ENCODE results near the gene SYNPO2. TPM values are rescaled to one million over a fixed set of nuclear protein-coding genes. Genes with fewer than 3 reads are reported as not detected.

Gene SYNPO2
- total RNA-seq, 1 donor from 2014 or later = 2.9 TPM

GRCh38 chr4:118950929-118951570 is 62.4 kb downstream of the SYNPO2 start:
- Mint-ChIP-seq H3K27me3 (ENCODE audit: unreplicated experiment) (no peaks in the 10 kb centered on the region), H3K4me1 (ENCODE audit: low read depth, unreplicated experiment) (no peaks in the 10 kb centered on the region), H3K36me3 (ENCODE audit: unreplicated experiment) (no peaks in the 10 kb centered on the region), H3K4me3 (ENCODE audit: unreplicated experiment) (no peak overlapping the region), H3K9me3 (ENCODE audit: unreplicated experiment) (no peaks in the 10 kb centered on the region), H3K27ac (ENCODE audit: unreplicated experiment) (no peak overlapping the region)
- TF ChIP-seq CTCF (IDR thresholded peaks at IDR 0.05; ENCODE audit: partially characterized antibody, unreplicated experiment) = no peak
- no peak for DNase-seq

- no peak for DNase-seq
- no peak overlapping the region for H3K4me3 Mint-ChIP-seq (ENCODE audit: unreplicated experiment)
- no peaks in the 10 kb centered on the region for H3K36me3 Mint-ChIP-seq (ENCODE audit: unreplicated experiment)
- no peaks in the 10 kb centered on the region for H3K9me3 Mint-ChIP-seq (ENCODE audit: unreplicated experiment)
- H3K27me3 Mint-ChIP-seq (ENCODE audit: unreplicated experiment) = no peaks in the 10 kb centered on the region
- no peaks in the 10 kb centered on the region for H3K4me1 Mint-ChIP-seq (ENCODE audit: low read depth, unreplicated experiment)
- TF ChIP-seq CTCF (IDR thresholded peaks at IDR 0.05; ENCODE audit: partially characterized antibody, unreplicated experiment) = no peak
- no peak overlapping the region for H3K27ac Mint-ChIP-seq (ENCODE audit: unreplicated experiment)
Measured at GRCh38 chr4:118953276-118953675, 64.6 kb downstream of the SYNPO2 start.

DNA sequence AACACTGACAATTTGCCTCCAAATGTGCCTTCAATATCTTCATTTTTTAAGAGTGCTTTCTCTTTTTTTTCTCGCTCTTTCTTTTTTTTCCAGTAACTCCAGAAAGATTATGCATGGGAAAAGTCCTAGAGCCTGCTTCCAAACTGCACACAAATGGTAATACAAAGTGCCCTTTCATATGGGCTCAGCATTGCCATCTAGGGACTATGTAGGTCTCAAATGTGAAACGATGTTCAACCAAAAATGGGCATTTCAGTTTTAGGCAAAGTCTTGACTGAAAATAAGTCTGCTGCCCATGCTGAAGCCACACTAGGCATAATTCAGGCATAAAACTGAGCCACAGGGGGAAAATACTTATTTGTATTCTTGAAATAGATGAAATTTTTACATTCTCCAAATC is 65.6 kb downstream of the SYNPO2 start:
- DNase-seq = no peak
- Mint-ChIP-seq H3K27me3 (ENCODE audit: unreplicated experiment) (no peaks in the 10 kb centered on the region), H3K4me1 (ENCODE audit: low read depth, unreplicated experiment) (no peaks in the 10 kb centered on the region), H3K27ac (ENCODE audit: unreplicated experiment) (no peak overlapping the region), H3K9me3 (ENCODE audit: unreplicated experiment) (no peaks in the 10 kb centered on the region), H3K36me3 (ENCODE audit: unreplicated experiment) (no peaks in the 10 kb centered on the region), H3K4me3 (ENCODE audit: unreplicated experiment) (no peak overlapping the region)
- TF ChIP-seq CTCF (IDR thresholded peaks at IDR 0.05; ENCODE audit: partially characterized antibody, unreplicated experiment) = no peak

DNA sequence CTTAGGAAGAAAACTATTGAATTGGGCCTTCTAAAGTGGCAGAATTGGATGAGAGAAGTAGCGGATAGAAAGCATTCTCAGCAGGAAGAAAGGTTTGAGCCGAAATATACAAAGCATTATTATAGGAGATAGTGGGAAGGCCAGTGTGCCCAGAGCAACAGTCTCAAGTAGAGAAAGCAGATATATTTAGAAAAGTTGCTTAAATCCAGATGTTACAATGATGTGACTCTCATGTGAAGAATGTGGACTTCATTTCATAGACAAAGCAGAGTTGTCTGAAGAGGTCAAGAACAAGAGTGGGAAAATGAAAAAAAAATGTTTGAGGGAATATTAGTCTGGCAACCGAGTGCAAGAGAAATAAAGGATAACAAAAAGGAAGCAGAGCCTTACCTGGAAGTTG is 66.9 kb downstream of the SYNPO2 start:
- Mint-ChIP-seq H3K9me3 (ENCODE audit: unreplicated experiment) (no peaks in the 10 kb centered on the region), H3K36me3 (ENCODE audit: unreplicated experiment) (no peaks in the 10 kb centered on the region), H3K27ac (ENCODE audit: unreplicated experiment) (no peak overlapping the region), H3K4me1 (ENCODE audit: low read depth, unreplicated experiment) (no peaks in the 10 kb centered on the region), H3K27me3 (ENCODE audit: unreplicated experiment) (no peaks in the 10 kb centered on the region), H3K4me3 (ENCODE audit: unreplicated experiment) (no peak overlapping the region)
- DNase-seq = no peak
- TF ChIP-seq CTCF (IDR thresholded peaks at IDR 0.05; ENCODE audit: partially characterized antibody, unreplicated experiment) = no peak

GRCh38 chr4:118957722-118958445 is 69.2 kb downstream of the SYNPO2 start:
- DNase-seq = no peak
- H3K4me1 Mint-ChIP-seq (ENCODE audit: low read depth, unreplicated experiment) = no peaks in the 10 kb centered on the region
- H3K36me3 Mint-ChIP-seq (ENCODE audit: unreplicated experiment) = no peaks in the 10 kb centered on the region
- H3K27ac Mint-ChIP-seq (ENCODE audit: unreplicated experiment) = no peak overlapping the region
- no peaks in the 10 kb centered on the region for H3K27me3 Mint-ChIP-seq (ENCODE audit: unreplicated experiment)
- H3K9me3 Mint-ChIP-seq (ENCODE audit: unreplicated experiment) = no peaks in the 10 kb centered on the region
- H3K4me3 Mint-ChIP-seq (ENCODE audit: unreplicated experiment) = no peak overlapping the region
- TF ChIP-seq CTCF (IDR thresholded peaks at IDR 0.05; ENCODE audit: partially characterized antibody, unreplicated experiment) = no peak

Measured in glutamatergic neuron (in vitro differentiated cells).